Suprapubic skin (tissue), 4 donors: ENCODE data around the gene MALRD1. TPM values are rescaled to one million over a fixed set of nuclear protein-coding genes. Genes with fewer than 3 reads are reported as not detected.

ENCODE experiments used
- DNase-seq, 2 donors: peaks; one replicate each; pipeline ENCODE4 v3.0.0-alpha.2; 2019; ENCODE audit warnings: low spot score in 2 of 2
- H3K27ac ChIP-seq: fragments of 200-600 bp; sonication (generic); one replicate; pipeline ENCODE4 v1.5.1; 2019
- H3K27me3 ChIP-seq: fragments of 200-600 bp; sonication (generic); one replicate; pipeline ENCODE4 v1.5.1; 2019
- H3K36me3 ChIP-seq: fragments of 200-600 bp; sonication (generic); one replicate; pipeline ENCODE4 v1.5.1; 2019
- H3K4me1 ChIP-seq: fragments of 200-600 bp; sonication (generic); one replicate; pipeline ENCODE4 v1.5.1; 2019
- H3K4me3 ChIP-seq: fragments of 200-600 bp; sonication (generic); one replicate; pipeline ENCODE4 v1.5.1; 2019; ENCODE audit warnings: mild to moderate bottlenecking
- H3K9me3 ChIP-seq: fragments of 200-600 bp; sonication (generic); one replicate; pipeline ENCODE4 v1.5.1; 2019
- CTCF ChIP-seq, 2 donors: fragments of 200-600 bp in 1 of 2; fragments of 450-650 bp in 1 of 2; sonication (generic) in 1 of 2; IDR thresholded peaks; one replicate each; pipeline ENCODE4 v1.5.1; 2016 to 2019; ENCODE audit warnings: antibody characterized with exemption in 2 of 2, mild to moderate bottlenecking in 1 of 2, moderate library complexity in 1 of 2
- EP300 ChIP-seq: sonication (generic); formaldehyde crosslinking; IDR thresholded peaks from one replicate; pipeline ENCODE4 v1.6.1; 2017; ENCODE audit warnings: antibody characterized with exemption
- POLR2A ChIP-seq, 2 donors: fragments of 450-650 bp; IDR thresholded peaks; one replicate each; pipeline ENCODE4 v1.6.1; 2017; ENCODE audit warnings: antibody characterized with exemption in 2 of 2, mild to moderate bottlenecking in 2 of 2, moderate library complexity in 2 of 2
- POLR2AphosphoS5 ChIP-seq, 3 donors: sonication (generic); formaldehyde crosslinking; IDR thresholded peaks; one replicate each; pipeline ENCODE4 v1.6.1; 2017; ENCODE audit warnings: antibody characterized with exemption in 3 of 3
- WGBS: methylation state at CpG from one replicate; pipeline ENCODE4 v1.1.5; 2018; 5-methylcytosine and 5-hydroxymethylcytosine counted together
- total RNA-seq, 4 donors: library from RNA; depleted of rRNA; stranded (reverse); fragments of >200 nt; gene quantifications; one replicate each; pipeline ENCODE4 v1.1.0, GENCODE V29; 2016

MALRD1 gene
- total RNA-seq, 4 donors from 2014 or later = 0.23 to 0.80 (median 0.31) TPM; not detected in 1

GRCh38 chr10:19688344-19688743 lies 639.7 kb downstream of the MALRD1 start:
- no peak for DNase-seq
- Histone ChIP-seq H3K4me3 (no peak overlapping the region), H3K27ac (no peak overlapping the region), H3K27me3 (no peaks in the 10 kb centered on the region), H3K4me1 (no peaks in the 10 kb centered on the region), H3K9me3 (no peaks in the 10 kb centered on the region), H3K36me3 (no peaks in the 10 kb centered on the region)
- no peak for TF ChIP-seq POLR2AphosphoS5 (IDR thresholded peaks at IDR 0.05)
- no peak for TF ChIP-seq CTCF (IDR thresholded peaks at IDR 0.05)
- TF ChIP-seq POLR2A (IDR thresholded peaks at IDR 0.05) = no peak
- TF ChIP-seq EP300 = no peak
- WGBS = 60% methylated on average over 3 of the region's 3 CpGs

GRCh38 chr10:19689231-19689630 lies 640.6 kb downstream of the MALRD1 start:
- H3K27ac ChIP-seq = no peak overlapping the region
- 76% methylated on average over 3 of the region's 3 CpGs for WGBS
- no peak for DNase-seq
- no peaks in the 10 kb centered on the region for H3K4me1 ChIP-seq
- H3K36me3 ChIP-seq = no peaks in the 10 kb centered on the region
- H3K9me3 ChIP-seq = no peaks in the 10 kb centered on the region
- H3K27me3 ChIP-seq = no peaks in the 10 kb centered on the region
- no peak overlapping the region for H3K4me3 ChIP-seq
- TF ChIP-seq EP300 (no peak), POLR2AphosphoS5 (IDR thresholded peaks at IDR 0.05) (no peak), CTCF (IDR thresholded peaks at IDR 0.05) (no peak), POLR2A (IDR thresholded peaks at IDR 0.05) (no peak)

- no peaks in the 10 kb centered on the region for H3K36me3 ChIP-seq
- H3K9me3 ChIP-seq = no peaks in the 10 kb centered on the region
- no peak for DNase-seq
- H3K27ac ChIP-seq = no peak overlapping the region
- no peaks in the 10 kb centered on the region for H3K27me3 ChIP-seq
- no peak for TF ChIP-seq CTCF (IDR thresholded peaks at IDR 0.05)
- no peak for TF ChIP-seq EP300
- no peak for TF ChIP-seq POLR2AphosphoS5 (IDR thresholded peaks at IDR 0.05)
- TF ChIP-seq POLR2A (IDR thresholded peaks at IDR 0.05) = no peak
- no peaks in the 10 kb centered on the region for H3K4me1 ChIP-seq
- no peak overlapping the region for H3K4me3 ChIP-seq
- 79% methylated on average over 3 of the region's 3 CpGs for WGBS
Measured at GRCh38 chr10:19699299-19699698, 650.7 kb downstream of the MALRD1 start.

- no peaks in the 10 kb centered on the region for H3K27me3 ChIP-seq
- H3K36me3 ChIP-seq = no peaks in the 10 kb centered on the region
- DNase-seq = no peak
- no peak overlapping the region for H3K4me3 ChIP-seq
- no peaks in the 10 kb centered on the region for H3K9me3 ChIP-seq
- no peaks in the 10 kb centered on the region for H3K4me1 ChIP-seq
- no peak overlapping the region for H3K27ac ChIP-seq
- 94% methylated on average over 4 of the region's 4 CpGs for WGBS
- TF ChIP-seq CTCF (IDR thresholded peaks at IDR 0.05) (no peak), EP300 (no peak), POLR2A (IDR thresholded peaks at IDR 0.05) (no peak), POLR2AphosphoS5 (IDR thresholded peaks at IDR 0.05) (no peak)
Measured at GRCh38 chr10:19701427-19702052, 652.9 kb downstream of the MALRD1 start.

- no peak for DNase-seq
- no peaks in the 10 kb centered on the region for H3K36me3 ChIP-seq
- H3K27ac ChIP-seq = no peak overlapping the region
- TF ChIP-seq POLR2AphosphoS5 (IDR thresholded peaks at IDR 0.05) = no peak
- no peak for TF ChIP-seq EP300
- no peak for TF ChIP-seq CTCF (IDR thresholded peaks at IDR 0.05)
- no peak for TF ChIP-seq POLR2A (IDR thresholded peaks at IDR 0.05)
- H3K4me1 ChIP-seq = no peaks in the 10 kb centered on the region
- H3K27me3 ChIP-seq = no peaks in the 10 kb centered on the region
- 71% methylated on average over 2 of the region's 2 CpGs for WGBS
- H3K4me3 ChIP-seq = no peak overlapping the region
- H3K9me3 ChIP-seq = no peaks in the 10 kb centered on the region
Measured at GRCh38 chr10:19702215-19702614, 653.6 kb downstream of the MALRD1 start.
